Brain microvascular endothelial cell (primary cell): ENCODE results near the gene TPD52L1.

Source experiments
- DNase-seq: peaks from one replicate; pipeline ENCODE4 v3.0.0-alpha.2; 2020
- H3K27ac ChIP-seq: fragments of 250-450 bp; sonication (Bioruptor Pico); 2 replicates; pipeline ENCODE4 v1.5.1; 2020; ENCODE audit warnings: mild to moderate bottlenecking, moderate library complexity
- H3K27me3 ChIP-seq: fragments of 250-450 bp; sonication (Bioruptor Pico); replicated peaks from 2 replicates; pipeline ENCODE4 v1.5.1; 2020; ENCODE audit warnings: mild to moderate bottlenecking
- H3K36me3 ChIP-seq: fragments of 250-450 bp; sonication (Bioruptor Pico); replicated peaks from 2 replicates; pipeline ENCODE4 v1.5.1; 2020; ENCODE audit warnings: mild to moderate bottlenecking
- H3K4me3 ChIP-seq: 2 replicates; pipeline ENCODE4 v1.5.1; 2011; ENCODE audit warnings: low read depth, mild to moderate bottlenecking, control low read depth, low read length, moderate library complexity
- in situ Hi-C: cut with HindIII; loops from 2 replicates; pipeline ENCODE4 v1.10.0; 2017; ENCODE audit warnings: low sequenced_read_pairs, low pct_ligation_motif_present
- TF ChIP-seq, protein P1 (sequence below): IDR thresholded peaks from 2 replicates; pipeline ENCODE4 v1.5.1; 2011; ENCODE audit warnings: low read depth, mild to moderate bottlenecking, moderate library complexity, low read length, control low read depth, inconsistent platforms; ENCODE audit errors: missing control alignments

Gene TPD52L1

DNA sequence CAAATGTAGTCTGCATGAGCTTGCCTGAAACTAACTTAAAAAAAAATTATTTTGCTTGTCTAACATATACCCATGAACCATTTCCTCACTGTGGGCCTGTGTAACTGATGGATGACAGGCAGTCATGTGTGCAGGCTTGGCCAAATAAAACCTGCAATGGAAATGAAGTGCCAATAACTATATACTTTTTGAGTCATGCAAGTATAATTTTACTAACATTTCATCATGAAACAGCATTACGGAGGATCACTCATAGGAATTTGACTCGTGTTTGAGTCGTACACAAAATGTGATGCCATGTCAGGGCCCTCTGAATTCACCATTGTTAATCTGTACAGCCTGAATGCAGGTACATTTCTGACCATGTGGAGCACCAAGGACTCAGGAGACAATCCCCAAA, 101.6 kb downstream of the TPD52L1 start:
- DNase-seq, result no peak
- no peaks in the 10 kb centered on the region for H3K36me3 ChIP-seq
- in situ Hi-C loops, result no loop called here
- H3K27me3 ChIP-seq, result no peaks in the 10 kb centered on the region
- H3K4me3 ChIP-seq, result no peak overlapping the region
- no peak overlapping the region for H3K27ac ChIP-seq
- TF ChIP-seq, protein P1, sequence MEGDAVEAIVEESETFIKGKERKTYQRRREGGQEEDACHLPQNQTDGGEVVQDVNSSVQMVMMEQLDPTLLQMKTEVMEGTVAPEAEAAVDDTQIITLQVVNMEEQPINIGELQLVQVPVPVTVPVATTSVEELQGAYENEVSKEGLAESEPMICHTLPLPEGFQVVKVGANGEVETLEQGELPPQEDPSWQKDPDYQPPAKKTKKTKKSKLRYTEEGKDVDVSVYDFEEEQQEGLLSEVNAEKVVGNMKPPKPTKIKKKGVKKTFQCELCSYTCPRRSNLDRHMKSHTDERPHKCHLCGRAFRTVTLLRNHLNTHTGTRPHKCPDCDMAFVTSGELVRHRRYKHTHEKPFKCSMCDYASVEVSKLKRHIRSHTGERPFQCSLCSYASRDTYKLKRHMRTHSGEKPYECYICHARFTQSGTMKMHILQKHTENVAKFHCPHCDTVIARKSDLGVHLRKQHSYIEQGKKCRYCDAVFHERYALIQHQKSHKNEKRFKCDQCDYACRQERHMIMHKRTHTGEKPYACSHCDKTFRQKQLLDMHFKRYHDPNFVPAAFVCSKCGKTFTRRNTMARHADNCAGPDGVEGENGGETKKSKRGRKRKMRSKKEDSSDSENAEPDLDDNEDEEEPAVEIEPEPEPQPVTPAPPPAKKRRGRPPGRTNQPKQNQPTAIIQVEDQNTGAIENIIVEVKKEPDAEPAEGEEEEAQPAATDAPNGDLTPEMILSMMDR, result no peak

DNA sequence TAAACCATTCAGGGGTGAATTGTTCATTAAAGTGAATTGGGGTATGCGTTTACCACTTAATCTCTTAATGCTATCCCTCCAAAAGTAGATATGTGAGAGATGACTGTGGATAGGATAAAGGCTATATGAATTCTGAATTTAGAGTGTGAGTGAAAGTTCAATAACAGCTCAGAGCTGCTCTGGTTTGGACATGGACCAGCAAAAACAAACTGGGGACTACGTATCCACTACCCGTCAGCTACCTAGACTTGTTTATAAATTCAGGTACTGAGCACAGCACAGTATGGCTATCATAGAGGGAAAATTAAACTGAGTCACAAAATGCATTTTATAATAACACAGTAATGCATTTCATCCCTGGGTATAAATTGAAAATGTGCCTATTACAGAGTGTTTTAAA, 103.8 kb downstream of the TPD52L1 start:
- peak; percentile 37 for DNase-seq
- no peak overlapping the region for H3K4me3 ChIP-seq
- no peak overlapping the region for H3K27ac ChIP-seq
- H3K27me3 ChIP-seq, result no peaks in the 10 kb centered on the region
- in situ Hi-C loops, result no loop called here
- no peaks in the 10 kb centered on the region for H3K36me3 ChIP-seq
- TF ChIP-seq, protein P1, result no peak

DNA sequence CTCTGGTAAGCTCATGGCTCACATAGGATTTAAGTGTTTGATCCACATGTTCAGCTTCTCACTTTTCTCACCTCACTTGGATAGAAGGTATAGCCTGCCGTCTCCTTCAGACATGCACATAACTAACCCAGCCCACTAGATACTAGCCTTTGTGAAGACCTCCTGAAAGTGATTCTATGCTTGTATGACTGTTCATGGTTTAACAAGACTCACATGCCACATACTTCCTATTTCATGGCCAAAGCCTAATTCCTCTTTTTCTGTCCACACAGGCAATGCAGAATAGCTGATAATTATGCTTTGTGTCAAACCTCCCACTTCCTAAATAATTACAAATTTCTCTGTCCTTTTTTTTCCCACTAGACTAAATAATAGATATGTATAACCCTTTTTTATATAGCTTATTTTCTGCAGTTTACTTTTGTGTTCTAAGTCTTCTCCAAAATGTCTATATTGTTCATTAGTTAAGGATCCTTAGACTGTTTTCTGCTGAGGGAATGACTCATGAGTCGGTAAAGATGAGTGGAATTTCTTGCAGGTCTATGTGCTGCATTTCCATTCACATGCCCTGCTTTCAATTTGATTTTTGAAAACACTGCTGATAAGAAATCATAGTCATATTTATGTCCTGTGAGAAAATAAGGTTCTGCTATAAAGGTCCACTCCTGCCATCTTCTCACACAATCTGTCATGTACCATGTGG, 105.2 kb downstream of the TPD52L1 start:
- no peaks in the 10 kb centered on the region for H3K27me3 ChIP-seq
- in situ Hi-C loops, result no loop called here
- no peak for DNase-seq
- H3K27ac ChIP-seq, result no peak overlapping the region
- H3K36me3 ChIP-seq, result no peaks in the 10 kb centered on the region
- no peak overlapping the region for H3K4me3 ChIP-seq
- TF ChIP-seq, protein P1, result no peak

DNA sequence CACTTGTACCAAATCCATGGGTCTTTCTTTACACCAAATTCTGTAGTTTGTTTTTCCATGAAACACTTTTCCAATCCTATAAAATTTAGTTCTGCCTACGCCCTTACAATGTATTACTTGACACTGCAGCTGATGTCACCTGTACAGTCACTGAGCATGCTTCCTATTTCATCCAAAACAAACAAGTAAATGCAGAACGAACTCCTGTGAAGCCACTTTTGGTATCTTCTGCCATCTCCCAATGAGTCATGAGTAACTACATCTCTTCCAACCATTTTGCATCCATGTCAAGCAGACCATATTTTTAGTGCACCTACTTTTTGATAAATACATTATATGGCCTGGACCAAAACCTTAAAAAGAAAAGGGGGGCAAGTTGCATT, 105.8 kb downstream of the TPD52L1 start:
- Histone ChIP-seq H3K27ac (no peak overlapping the region), H3K36me3 (no peaks in the 10 kb centered on the region), H3K4me3 (no peak overlapping the region), H3K27me3 (no peaks in the 10 kb centered on the region)
- no peak for DNase-seq
- in situ Hi-C loops, result no loop called here
- TF ChIP-seq, protein P1, result no peak

DNA sequence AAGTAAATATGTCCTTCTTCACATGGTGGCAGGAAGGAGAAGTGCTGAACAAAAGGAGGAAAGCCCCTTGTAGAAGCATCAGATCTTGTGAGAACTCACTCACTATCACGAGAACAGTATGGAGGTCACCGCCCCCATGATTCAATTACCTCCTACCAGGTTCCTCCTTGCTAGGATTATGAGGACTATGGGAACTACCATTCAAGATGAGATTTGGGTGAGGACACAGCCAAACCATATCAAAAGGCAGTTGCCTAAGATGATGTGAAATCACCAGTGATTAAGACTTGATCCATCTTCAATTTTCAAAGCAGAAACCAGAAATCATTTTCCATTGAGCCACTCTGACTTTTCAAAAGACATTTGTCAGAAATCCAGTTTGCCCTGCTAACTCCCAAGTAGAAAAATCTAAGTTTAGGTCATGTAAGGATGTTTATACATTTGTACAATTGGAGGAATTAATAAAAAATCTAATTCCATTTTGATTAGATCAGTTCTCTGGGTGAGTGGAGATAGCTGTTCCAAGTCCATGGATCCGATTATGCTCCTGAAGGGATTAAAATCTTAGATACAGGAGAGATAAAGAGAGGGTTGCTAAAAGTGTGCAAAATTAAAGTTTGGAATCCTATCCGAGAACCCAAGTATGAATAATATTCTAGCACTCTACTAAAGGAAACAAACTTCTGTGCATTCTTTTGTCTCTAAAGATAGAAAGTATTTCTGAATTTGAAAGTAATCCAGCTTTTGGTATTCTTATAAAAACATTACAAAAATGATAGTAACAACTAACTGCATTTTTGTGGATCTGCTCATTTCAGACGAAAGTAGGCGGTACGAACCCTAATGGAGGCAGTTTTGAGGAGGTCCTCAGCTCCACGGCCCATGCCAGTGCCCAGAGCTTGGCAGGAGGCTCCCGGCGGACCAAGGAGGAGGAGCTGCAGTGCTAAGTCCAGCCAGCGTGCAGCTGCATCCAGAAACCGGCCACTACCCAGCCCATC, 108.7 kb downstream of the TPD52L1 start:
- DNase-seq, result peak; percentile 74
- H3K27me3 ChIP-seq, result no peaks in the 10 kb centered on the region
- H3K27ac ChIP-seq, result peak overlapping the region; percentile 74
- TF ChIP-seq, protein P1, result no peak
- H3K36me3 ChIP-seq, result no peaks in the 10 kb centered on the region
- no peak overlapping the region for H3K4me3 ChIP-seq
- in situ Hi-C loops, result no loop called here
